ENCODE data around the gene NT5C2.
"Not testable (repeated sequence)": the region's sequence is repeated elsewhere in the genome, so short reads cannot be mapped to it uniquely, and the experiment has no call there.

Gene NT5C2

GRCh38 chr10:103175580-103176285 is 17.3 kb downstream of the NT5C2 start:
- TF ChIP-seq CTCF (conservative IDR thresholded peaks at IDR 0.05; ENCODE audit: control insufficient read depth, insufficient read depth, low read depth, low read length): no peak
- H3K4me3 ChIP-seq (ENCODE audit: control insufficient read depth, low read depth, low read length): no peak overlapping the region
- DNase-seq (ENCODE audit: low read depth): no peak

DNA sequence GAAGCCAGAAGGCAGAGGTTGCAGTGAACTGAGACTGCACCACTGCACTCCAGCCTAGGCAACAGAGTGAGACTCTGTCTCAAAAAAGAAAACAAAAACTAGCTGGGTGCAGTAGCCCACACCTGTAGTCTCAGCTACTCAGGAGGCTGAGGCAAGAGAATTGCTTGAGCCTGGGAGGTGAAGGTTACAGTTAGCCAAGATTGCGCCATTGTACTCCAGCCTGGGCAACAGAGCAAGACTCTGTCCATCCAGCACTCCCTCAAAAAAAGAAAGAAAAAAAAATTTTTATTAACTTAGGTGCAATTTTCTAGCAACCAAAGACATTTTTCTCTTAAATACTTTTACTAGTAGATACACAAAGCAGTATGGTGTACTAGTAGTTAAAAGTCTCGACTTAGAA is 18.7 kb downstream of the NT5C2 start:
- not testable (repeated sequence) for H3K4me3 ChIP-seq (ENCODE audit: control insufficient read depth, low read depth, low read length); DNase-seq (ENCODE audit: low read depth)

GRCh38 chr10:103171278-103171677 is 21.8 kb downstream of the NT5C2 start:
- no peak for DNase-seq (ENCODE audit: low read depth)
- no peak for TF ChIP-seq CTCF (conservative IDR thresholded peaks at IDR 0.05; ENCODE audit: control insufficient read depth, insufficient read depth, low read depth, low read length)
- H3K4me3 ChIP-seq (ENCODE audit: control insufficient read depth, low read depth, low read length): no peak overlapping the region

DNA sequence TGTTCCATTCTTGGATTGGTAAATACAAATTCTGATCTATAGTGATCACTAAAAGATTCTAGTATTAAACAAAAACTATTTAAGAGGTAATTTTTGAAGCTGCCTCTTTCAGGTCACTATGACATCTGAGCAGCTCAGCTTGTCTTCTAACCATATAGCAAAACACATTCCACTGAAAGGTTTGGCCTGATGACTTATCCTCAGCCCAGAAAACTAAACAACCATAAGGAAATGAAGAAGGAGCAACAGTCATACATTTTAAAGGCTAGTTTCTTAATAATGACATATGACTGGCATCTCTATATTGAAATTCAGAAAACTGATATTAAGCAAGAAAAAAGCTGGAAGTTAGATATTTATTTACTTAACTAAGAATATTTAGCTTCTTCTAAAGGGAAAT is 24.6 kb downstream of the NT5C2 start:
- peak; percentile 37 for DNase-seq (ENCODE audit: low read depth)
- no peak for TF ChIP-seq CTCF (conservative IDR thresholded peaks at IDR 0.05; ENCODE audit: control insufficient read depth, insufficient read depth, low read depth, low read length)
- no peak overlapping the region for H3K4me3 ChIP-seq (ENCODE audit: control insufficient read depth, low read depth, low read length)

- not testable (repeated sequence) for DNase-seq (ENCODE audit: low read depth)
Observed at GRCh38 chr10:103167554-103167953, 25.5 kb downstream of the NT5C2 start.

DNA sequence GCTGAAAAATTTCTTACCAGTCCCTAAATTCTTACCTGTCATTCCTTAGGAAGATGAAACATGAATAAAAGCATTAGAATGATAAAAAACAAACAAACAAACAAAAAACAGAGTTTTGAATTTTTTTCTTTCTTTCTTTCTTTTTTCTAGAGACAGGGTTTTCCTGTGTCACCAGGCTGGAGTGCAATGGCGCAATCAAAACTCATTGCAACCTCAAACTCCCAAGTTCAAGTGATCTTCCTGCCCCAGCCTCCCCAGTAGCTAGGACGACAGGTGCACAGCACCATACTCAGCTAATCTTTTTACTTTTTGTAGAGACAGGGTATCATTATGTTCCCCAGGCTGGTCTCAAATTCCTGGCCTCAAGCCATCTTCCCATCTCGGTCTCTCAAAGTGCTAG is 26.5 kb downstream of the NT5C2 start:
- TF ChIP-seq CTCF (conservative IDR thresholded peaks at IDR 0.05; ENCODE audit: control insufficient read depth, insufficient read depth, low read depth, low read length): no peak
- H3K4me3 ChIP-seq (ENCODE audit: control insufficient read depth, low read depth, low read length): no peak overlapping the region
- no peak for DNase-seq (ENCODE audit: low read depth)

More at GRCh38 chr10:103167554-103167953, 25.5 kb downstream of the NT5C2 start:
- not testable (repeated sequence) for H3K4me3 ChIP-seq (ENCODE audit: control insufficient read depth, low read depth, low read length)

DNA sequence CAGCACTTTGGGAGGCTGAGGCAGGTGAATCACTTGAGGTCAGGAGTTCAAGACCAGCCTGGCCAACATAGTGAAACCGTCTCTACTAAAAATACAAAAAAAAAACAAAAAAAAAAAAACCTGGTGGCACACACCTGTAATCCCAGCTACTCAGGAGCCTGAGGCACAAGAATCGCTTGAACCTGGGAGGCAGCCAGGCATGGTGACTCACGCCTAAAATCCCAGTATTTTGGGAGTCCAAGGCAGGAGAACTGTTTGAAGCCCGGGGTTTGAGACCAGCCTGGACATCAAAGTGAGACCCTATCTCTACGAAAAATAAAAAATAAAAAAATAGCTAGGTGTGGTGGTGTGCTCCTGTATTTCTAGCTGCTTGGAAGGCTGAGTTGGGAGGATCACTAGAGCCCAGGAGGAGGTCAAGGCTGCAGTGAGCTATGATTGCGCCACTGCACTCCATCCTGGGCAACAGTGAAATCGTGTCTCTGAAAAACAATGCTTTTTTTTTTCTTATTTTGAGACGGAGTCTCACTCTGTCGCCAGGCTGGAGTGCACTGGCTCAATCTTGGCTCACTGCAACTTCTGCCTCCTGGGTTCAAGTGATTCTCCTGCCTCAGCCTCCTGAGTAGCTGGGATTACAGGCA is 29.2 kb downstream of the NT5C2 start:
- DNase-seq (ENCODE audit: low read depth); H3K4me3 ChIP-seq (ENCODE audit: control insufficient read depth, low read depth, low read length): not testable (repeated sequence)

GRCh38 chr10:103157246-103157645 is 35.8 kb downstream of the NT5C2 start:
- no peak overlapping the region for H3K4me3 ChIP-seq (ENCODE audit: control insufficient read depth, low read depth, low read length)
- TF ChIP-seq CTCF (conservative IDR thresholded peaks at IDR 0.05; ENCODE audit: control insufficient read depth, insufficient read depth, low read depth, low read length): no peak
- DNase-seq (ENCODE audit: low read depth): no peak
